ENCODE data around the gene LELP1. TPM values are rescaled to one million over a fixed set of nuclear protein-coding genes. Genes with fewer than 3 reads are reported as not detected.

Gene LELP1
- total and polyA plus RNA-seq, 10 of the 15 experiments (the other 5 are each of a cell fraction or from before 2014, with no cell fraction given): not detected

- H3K4me2 ChIP-seq (ENCODE audit: control insufficient read depth, insufficient read depth): no peak overlapping the region
- ChIA-PET POLR2A (interaction anchor here (0.6 to 1.0 kb wide), 2 partner anchors 26 to 609 kb away, joined by 3 to 6 read pairs; no protein-coding TSS in a partner anchor), SMC1A (ENCODE audit: uncharacterized antibody, unreplicated experiment) (no interaction called here), CTCF (interaction anchor here (0.7 to 2.8 kb wide), 4 partner anchors 21 to 76 kb away, joined by 3 to 7 read pairs (median 4); no protein-coding TSS in a partner anchor), RAD21 (ENCODE audit: unreplicated experiment) (no interaction called here)
- FAIRE-seq (no peak), ATAC-seq (no peak), DNase-seq (ENCODE audit: low read depth, low spot score) (no peak)
- no TSS peak for BruUV-seq (replicated peaks)
- WGBS (ENCODE audit: insufficient coverage, insufficient replicate concordance, low lambda C conversion rate, missing lambda C conversion rate): 84% methylated on average over 4 of the region's 4 CpGs
- intact Hi-C loops (cut with micrococcal nuclease; ENCODE audit: unreplicated experiment): no loop called here
- H2AFZ ChIP-seq (ENCODE audit: control insufficient read depth, low read depth, low read length): no peak overlapping the region
- no peak overlapping the region for H3K27ac ChIP-seq (ENCODE audit: control insufficient read depth, insufficient read depth)
- no peaks in the 10 kb centered on the region for H4K20me1 ChIP-seq (ENCODE audit: control insufficient read depth, insufficient read depth)
- H3K9ac ChIP-seq (ENCODE audit: control insufficient read depth, insufficient read depth, low read length): no peak overlapping the region
- no peak for TF ChIP-seq RUNX3 (IDR thresholded peaks at IDR 0.05; ENCODE audit: low read length)
- no peak for TF ChIP-seq CREB1 (IDR thresholded peaks at IDR 0.05; ENCODE audit: low read depth)
- TF ChIP-seq GATAD2B (conservative IDR thresholded peaks at IDR 0.05; ENCODE audit: low read depth): no peak
- TF ChIP-seq HDAC2 (IDR thresholded peaks at IDR 0.05): no peak
- in situ Hi-C loops (cut with MboI): no loop called here
- no peaks in the 10 kb centered on the region for H3K79me2 ChIP-seq (ENCODE audit: control insufficient read depth, insufficient read depth, low read length)
- H3K36me3 ChIP-seq (ENCODE audit: control insufficient read depth in 2 of 2, insufficient read depth in 2 of 2, low read length in 1 of 2): no peaks in the 10 kb centered on the region
- no peak overlapping the region for H3K4me3 ChIP-seq
- H3K4me1 ChIP-seq (ENCODE audit: control insufficient read depth, insufficient read depth, low read length): no peaks in the 10 kb centered on the region
- peaks cover 0 to 2% of the 10 kb centered on the region in 2 experiments; a peak in 1 of 4 replicates for H3K27me3 ChIP-seq (replicated peaks in 1 of 2; ENCODE audit: control insufficient read depth in 2 of 2, insufficient read depth in 2 of 2, low read length in 1 of 2)
- no peaks in the 10 kb centered on the region for H3K9me3 ChIP-seq (replicated peaks; ENCODE audit: control insufficient read depth, insufficient read depth, low read length)
Observed at GRCh38 chr1:153213519-153213918, 10.3 kb downstream of the LELP1 start.

GRCh38 chr1:153217212-153217611 is 14.0 kb downstream of the LELP1 start, which contains the start of gene PRR9:
PRR9 (plus strand) TSS chr1:153217584; CDS start chr1:153218145, 561 bp downstream.
- TF ChIP-seq FOS (IDR thresholded peaks at IDR 0.05; ENCODE audit: borderline replicate concordance, extremely low read depth, insufficient read length): no peak
- no peak for TF ChIP-seq DPF2 (IDR thresholded peaks at IDR 0.05)
- TF ChIP-seq TCF3 (IDR thresholded peaks at IDR 0.05; ENCODE audit: borderline replicate concordance, insufficient read depth, low read depth, low read length): no peak
- no peak for TF ChIP-seq BCL11A (IDR thresholded peaks at IDR 0.05; ENCODE audit: low read depth, low read length)
- TF ChIP-seq EED (IDR thresholded peaks at IDR 0.05; ENCODE audit: low read depth): no peak
- no peak for TF ChIP-seq HDAC6 (IDR thresholded peaks at IDR 0.05; ENCODE audit: unreplicated experiment)
- Histone ChIP-seq H4K20me1 (ENCODE audit: control insufficient read depth, insufficient read depth) (no peaks in the 10 kb centered on the region), H3K79me2 (ENCODE audit: control insufficient read depth, insufficient read depth, low read length) (no peaks in the 10 kb centered on the region), H3K36me3 (ENCODE audit: control insufficient read depth in 2 of 2, insufficient read depth in 2 of 2, low read length in 1 of 2) (no peaks in the 10 kb centered on the region), H3K4me3 (no peak within 1 kb of the TSS), H3K9me3 (replicated peaks; ENCODE audit: control insufficient read depth, insufficient read depth, low read length) (no peaks in the 10 kb centered on the region), H3K4me1 (ENCODE audit: control insufficient read depth, insufficient read depth, low read length) (no peaks in the 10 kb centered on the region), H3K4me2 (ENCODE audit: control insufficient read depth, insufficient read depth) (no peak within 1 kb of the TSS), H3K27me3 (replicated peaks in 1 of 2; ENCODE audit: control insufficient read depth in 2 of 2, insufficient read depth in 2 of 2, low read length in 1 of 2) (0 out of 4 replicates have a peak, but pooled peaks cover 0 to 2% of the 10 kb centered on the region in 2 experiments), H3K27ac (ENCODE audit: control insufficient read depth, insufficient read depth) (no peak within 1 kb of the TSS), H2AFZ (ENCODE audit: control insufficient read depth, low read depth, low read length) (no peak within 1 kb of the TSS), H3K9ac (ENCODE audit: control insufficient read depth, insufficient read depth, low read length) (no peak within 1 kb of the TSS)
- FAIRE-seq: no peak
- CTCF ChIA-PET: no interaction called here
- DNase-seq (ENCODE audit: low read depth, low spot score): no peak
- in situ Hi-C loops (cut with MboI): no loop called here
- RAD21 ChIA-PET (ENCODE audit: unreplicated experiment): no interaction called here
- WGBS (ENCODE audit: insufficient coverage, insufficient replicate concordance, low lambda C conversion rate, missing lambda C conversion rate): 86% methylated on average over 3 of the region's 3 CpGs
- no TSS peak for BruUV-seq (replicated peaks)
- SMC1A ChIA-PET (ENCODE audit: uncharacterized antibody, unreplicated experiment): no interaction called here
- POLR2A ChIA-PET: no interaction called here
- intact Hi-C loops (cut with micrococcal nuclease; ENCODE audit: unreplicated experiment): no loop called here
- no peak for ATAC-seq

Data from GM12878 (cell line).